Adrenal gland (tissue), 5 donors: ENCODE data around the gene TGFBR3.

Experiments used
- POLR2A ChIP-seq, 2 donors: fragments of 450-650 bp; IDR thresholded peaks; one replicate each; pipeline ENCODE4 v1.6.1; 2017; ENCODE audit warnings: antibody characterized with exemption in 2 of 2, mild to moderate bottlenecking in 2 of 2, moderate library complexity in 1 of 2
- TF ChIP-seq, protein P1 (sequence below), 6 experiments: fragments of 450-650 bp in 4 of 6; fragments of 200-600 bp in 2 of 6; sonication (generic) in 1 of 6; IDR thresholded peaks; 1 replicate in 5 of 6; 2 replicates in 1 of 6; pipeline versions ENCODE4 v1.5.1 to v1.8.0; 2016 to 2021; ENCODE audit warnings: antibody characterized with exemption in 6 of 6, mild to moderate bottlenecking in 2 of 6, moderate library complexity in 1 of 6
- donor health status: DM: no; HTN: no; CAD: no.

DNA sequence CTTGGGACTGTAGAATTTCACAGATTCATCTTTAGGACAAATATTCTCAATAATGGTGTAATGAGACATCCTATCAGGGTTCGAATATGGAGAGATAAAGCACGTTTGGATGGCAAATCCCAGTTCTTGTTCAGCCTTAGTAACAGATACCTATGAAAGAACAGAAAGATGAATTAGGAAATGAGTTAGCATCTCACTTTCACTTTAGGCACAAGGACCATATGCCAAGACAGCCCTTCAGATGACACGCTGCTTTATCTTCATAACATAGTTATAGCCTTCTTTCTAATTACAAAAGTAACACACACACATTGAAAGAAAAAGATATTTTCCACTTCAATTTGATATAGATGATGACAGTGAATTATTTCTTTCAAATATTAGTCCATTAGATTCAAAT lies 173.6 kb downstream of the TGFBR3 start:
- TF ChIP-seq, protein P1, sequence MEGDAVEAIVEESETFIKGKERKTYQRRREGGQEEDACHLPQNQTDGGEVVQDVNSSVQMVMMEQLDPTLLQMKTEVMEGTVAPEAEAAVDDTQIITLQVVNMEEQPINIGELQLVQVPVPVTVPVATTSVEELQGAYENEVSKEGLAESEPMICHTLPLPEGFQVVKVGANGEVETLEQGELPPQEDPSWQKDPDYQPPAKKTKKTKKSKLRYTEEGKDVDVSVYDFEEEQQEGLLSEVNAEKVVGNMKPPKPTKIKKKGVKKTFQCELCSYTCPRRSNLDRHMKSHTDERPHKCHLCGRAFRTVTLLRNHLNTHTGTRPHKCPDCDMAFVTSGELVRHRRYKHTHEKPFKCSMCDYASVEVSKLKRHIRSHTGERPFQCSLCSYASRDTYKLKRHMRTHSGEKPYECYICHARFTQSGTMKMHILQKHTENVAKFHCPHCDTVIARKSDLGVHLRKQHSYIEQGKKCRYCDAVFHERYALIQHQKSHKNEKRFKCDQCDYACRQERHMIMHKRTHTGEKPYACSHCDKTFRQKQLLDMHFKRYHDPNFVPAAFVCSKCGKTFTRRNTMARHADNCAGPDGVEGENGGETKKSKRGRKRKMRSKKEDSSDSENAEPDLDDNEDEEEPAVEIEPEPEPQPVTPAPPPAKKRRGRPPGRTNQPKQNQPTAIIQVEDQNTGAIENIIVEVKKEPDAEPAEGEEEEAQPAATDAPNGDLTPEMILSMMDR (IDR thresholded peaks at IDR 0.05), result no peak
- no peak for TF ChIP-seq POLR2A (IDR thresholded peaks at IDR 0.05)
